Glomerular visceral epithelial cell (primary cell): ENCODE data around the gene UGGT2.
"Not testable (repeated sequence)": the region's sequence is repeated elsewhere in the genome, so short reads cannot be mapped to it uniquely, and the experiment has no call there.

Experiments used
- DNase-seq: peaks from one replicate; pipeline ENCODE4 v3.0.0-alpha.2; 2016; ENCODE audit errors: extremely low spot score

Gene UGGT2

GRCh38 chr13:96053003-96053703 is at the start of gene UGGT2:
Gene UGGT2 (minus strand): TSS chr13:96053401. CDS start chr13:96053312, 89 bp downstream.
- DNase-seq = peak; percentile 96

GRCh38 chr13:96100457-96101220 is 47.4 kb upstream of the UGGT2 start:
- no peak for DNase-seq

- DNase-seq = no peak
These were observed 40.2 kb upstream of the UGGT2 start for GRCh38 chr13:96093296-96094006.

- peak; percentile 1 for DNase-seq
These were observed 38.2 kb upstream of the UGGT2 start for GRCh38 chr13:96091164-96092117.

- DNase-seq = peak; percentile 8
These were observed 37.3 kb upstream of the UGGT2 start for GRCh38 chr13:96090240-96091101.

- peak; percentile 21 for DNase-seq
These were observed 36.6 kb upstream of the UGGT2 start, which contains the start of gene HS6ST3 for GRCh38 chr13:96089749-96090239. Gene HS6ST3 (plus strand): TSS chr13:96090107.

- DNase-seq = no peak
These were observed 35.9 kb upstream of the UGGT2 start for GRCh38 chr13:96089139-96089538.

- DNase-seq = no peak
These were observed 33.5 kb upstream of the UGGT2 start for GRCh38 chr13:96086736-96087135.

- DNase-seq = no peak
These were observed 29.4 kb upstream of the UGGT2 start for GRCh38 chr13:96082640-96083039.

- DNase-seq = no peak
These were observed 28.7 kb upstream of the UGGT2 start for GRCh38 chr13:96081888-96082287.

GRCh38 chr13:96080676-96081075 is 27.5 kb upstream of the UGGT2 start:
- no peak for DNase-seq

- DNase-seq = peak; percentile 11
These were observed 22.8 kb upstream of the UGGT2 start for GRCh38 chr13:96075953-96076543.

GRCh38 chr13:96072392-96072791 is 19.2 kb upstream of the UGGT2 start:
- no peak for DNase-seq

- no peak for DNase-seq
These were observed 18.3 kb upstream of the UGGT2 start for GRCh38 chr13:96071504-96071903.

GRCh38 chr13:96068729-96069128 is 15.5 kb upstream of the UGGT2 start:
- no peak for DNase-seq

GRCh38 chr13:96065849-96066248 is 12.6 kb upstream of the UGGT2 start:
- no peak for DNase-seq

- peak; percentile 44 for DNase-seq
These were observed 572 bp downstream of the UGGT2 start for GRCh38 chr13:96052656-96053002.

GRCh38 chr13:96051946-96052345 is 1.3 kb downstream of the UGGT2 start:
- DNase-seq = not testable (repeated sequence)

GRCh38 chr13:96051491-96051890 is 1.7 kb downstream of the UGGT2 start:
- not testable (repeated sequence) for DNase-seq

GRCh38 chr13:96050955-96051354 is 2.2 kb downstream of the UGGT2 start:
- DNase-seq = not testable (repeated sequence)
